HG03135 (cell line): ENCODE measurements around the gene IL17F.

Experiments used
- ATAC-seq: cut with Tn5 transposase; IDR thresholded peaks from one replicate; pipeline ENCODE4 v1.9.1; 2021; ENCODE audit warnings: mild to moderate bottlenecking, moderate library complexity; ENCODE audit not compliant: unreplicated experiment

Gene IL17F

GRCh38 chr6:52195886-52196285 lies 48.4 kb downstream of the IL17F start:
- no peak for ATAC-seq

GRCh38 chr6:52191824-52192223 lies 52.5 kb downstream of the IL17F start:
- ATAC-seq: no peak

- ATAC-seq: no peak
These were observed 53.9 kb downstream of the IL17F start for GRCh38 chr6:52190409-52190808.

- no peak for ATAC-seq
These were observed 54.3 kb downstream of the IL17F start for GRCh38 chr6:52189974-52190373.

- no peak for ATAC-seq
These were observed 57.2 kb downstream of the IL17F start for GRCh38 chr6:52187098-52187497.
